Cardiac muscle cell (in vitro differentiated cells and primary cell): Measurements from ENCODE around the gene CCDC34. TPM values are rescaled to one million over a fixed set of nuclear protein-coding genes. Genes with fewer than 3 reads are reported as not detected.

Source experiments
- DNase-seq, 2 donors: peaks; one replicate each; pipeline versions ENCODE4 v3.0.0 to v3.0.0-alpha.2; 2010 to 2017; ENCODE audit warnings: low read depth in 1 of 2, low spot score in 1 of 2
- H3K27ac ChIP-seq: fragments of 200-600 bp; sonication (generic); 2 replicates; pipeline ENCODE4 v1.5.1; 2016
- H3K27me3 ChIP-seq: fragments of 200-600 bp; sonication (generic); 2 replicates; pipeline ENCODE4 v1.6.0; 2016; ENCODE audit warnings: control low read depth
- H3K36me3 ChIP-seq: fragments of 200-600 bp; sonication (generic); 2 replicates; pipeline ENCODE4 v1.5.1; 2016; ENCODE audit warnings: control low read depth
- H3K4me1 ChIP-seq: fragments of 200-600 bp; sonication (generic); 2 replicates; pipeline ENCODE4 v1.8.1; 2017; ENCODE audit warnings: low read depth, mild to moderate bottlenecking, mixed run types
- H3K4me3 ChIP-seq: fragments of 200-600 bp; sonication (generic); 2 replicates; pipeline ENCODE4 v1.5.1; 2016; ENCODE audit warnings: mild to moderate bottlenecking
- H3K9me3 ChIP-seq: fragments of 200-600 bp; sonication (generic); 2 replicates; pipeline ENCODE4 v1.5.1; 2017; ENCODE audit warnings: low read depth, mild to moderate bottlenecking, control low read depth
- CTCF ChIP-seq: IDR thresholded peaks from 2 replicates; pipeline ENCODE4 v1.5.1; 2012; ENCODE audit warnings: low read depth, mild to moderate bottlenecking, low read length
- polyA plus RNA-seq: library from polyadenylated mRNA; unstranded; fragments of >200 nt; fragmentation: Nextera tagmentation; extraction: Ambion mirVana; gene quantifications from 2 replicates; pipeline ENCODE4 v1.2.1, GENCODE V29; 2016
- total RNA-seq: library from RNA; depleted of rRNA; stranded (reverse); fragments of >200 nt; gene quantifications from 2 replicates; pipeline ENCODE4 v1.2.3, GENCODE V29; 2016

CCDC34 gene
- total and polyA plus RNA-seq, 2 experiments from 2014 or later, result 12.8 to 21.1 TPM

DNA sequence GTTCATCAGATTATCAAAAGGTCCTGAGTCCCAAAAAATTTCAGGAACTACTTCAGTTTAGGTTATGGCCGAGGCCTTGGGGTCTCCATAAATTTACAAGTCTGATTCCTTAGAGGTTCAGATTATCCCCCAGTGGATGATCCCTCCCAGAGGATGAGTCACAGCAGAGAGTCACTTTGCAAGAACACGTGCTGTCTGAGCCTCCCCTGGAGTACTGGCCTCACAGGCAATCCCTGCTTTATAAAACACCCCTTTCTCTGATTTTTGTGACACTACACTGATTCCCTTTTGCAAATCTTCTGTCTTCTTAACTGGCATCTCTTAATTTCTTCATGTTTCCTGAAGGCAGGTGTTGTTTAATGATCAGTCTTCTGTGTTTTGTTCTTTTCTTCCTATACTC, 45.3 kb downstream of the CCDC34 start:
- Histone ChIP-seq H3K36me3 (no peaks in the 10 kb centered on the region), H3K4me1 (no peaks in the 10 kb centered on the region), H3K4me3 (no peak overlapping the region), H3K27me3 (no peaks in the 10 kb centered on the region), H3K27ac (no peak overlapping the region), H3K9me3 (no peaks in the 10 kb centered on the region)
- peak in 1 of 2 donors; percentile 40 for DNase-seq
- no peak for TF ChIP-seq CTCF

GRCh38 chr11:27315836-27316235, 47.2 kb downstream of the CCDC34 start:
- TF ChIP-seq CTCF, result no peak
- Histone ChIP-seq H3K27ac (no peak overlapping the region), H3K4me3 (no peak overlapping the region), H3K36me3 (no peaks in the 10 kb centered on the region), H3K27me3 (no peaks in the 10 kb centered on the region), H3K4me1 (no peaks in the 10 kb centered on the region), H3K9me3 (no peaks in the 10 kb centered on the region)
- DNase-seq, result no peak

- no peaks in the 10 kb centered on the region for H3K4me1 ChIP-seq
- no peaks in the 10 kb centered on the region for H3K9me3 ChIP-seq
- H3K27me3 ChIP-seq, result no peaks in the 10 kb centered on the region
- no peak overlapping the region for H3K27ac ChIP-seq
- no peak for TF ChIP-seq CTCF
- no peak overlapping the region for H3K4me3 ChIP-seq
- DNase-seq, result no peak
- no peaks in the 10 kb centered on the region for H3K36me3 ChIP-seq
Observed at GRCh38 chr11:27313157-27313821, 49.7 kb downstream of the CCDC34 start.

DNA sequence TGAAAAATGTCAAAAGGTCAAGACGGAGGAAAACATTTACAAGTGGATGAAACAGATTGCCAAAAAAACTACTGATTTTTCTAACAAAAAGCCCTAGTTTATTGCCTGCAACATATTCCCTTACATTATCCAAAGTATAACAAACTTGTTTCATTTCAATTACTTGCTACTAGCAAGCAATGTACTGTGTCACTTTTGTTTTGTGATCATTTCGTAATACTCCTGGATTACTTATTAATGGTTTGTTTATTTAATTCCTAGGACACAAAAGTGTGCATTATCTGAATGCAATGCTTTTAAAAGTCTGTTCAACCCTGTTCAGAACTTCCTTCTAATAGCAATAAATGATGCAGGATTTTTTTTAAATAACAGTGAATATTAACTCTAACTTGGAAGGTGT, 50.9 kb downstream of the CCDC34 start:
- Histone ChIP-seq H3K27me3 (no peaks in the 10 kb centered on the region), H3K27ac (no peak overlapping the region), H3K9me3 (no peaks in the 10 kb centered on the region), H3K4me1 (no peaks in the 10 kb centered on the region), H3K36me3 (no peaks in the 10 kb centered on the region), H3K4me3 (no peak overlapping the region)
- no peak for DNase-seq
- TF ChIP-seq CTCF, result no peak

DNA sequence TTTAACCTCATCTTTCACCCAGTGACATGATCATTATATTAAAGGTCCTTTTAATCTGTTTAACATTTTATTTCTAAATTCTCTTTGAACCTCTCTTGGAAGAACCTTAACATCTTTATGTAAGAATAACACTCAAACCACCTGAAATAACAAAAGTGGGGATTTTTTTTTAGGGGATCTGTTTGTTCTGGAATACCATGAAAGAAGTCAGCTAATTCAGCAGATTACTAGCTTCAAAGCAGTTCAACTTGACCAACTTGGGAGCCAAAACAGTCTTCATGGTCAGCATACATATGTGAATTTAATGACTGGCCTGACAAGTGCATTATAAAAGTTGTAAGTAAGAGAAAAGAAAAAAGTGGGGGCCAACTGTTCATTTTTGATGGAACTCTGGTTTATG, 52.3 kb downstream of the CCDC34 start:
- Histone ChIP-seq H3K9me3 (no peaks in the 10 kb centered on the region), H3K27me3 (no peaks in the 10 kb centered on the region), H3K36me3 (no peaks in the 10 kb centered on the region), H3K4me1 (no peaks in the 10 kb centered on the region), H3K27ac (no peak overlapping the region), H3K4me3 (no peak overlapping the region)
- DNase-seq, result no peak
- TF ChIP-seq CTCF, result no peak
